Activated naive CD8-positive, alpha-beta T cell treated with anti-CD3 and anti-CD28 coated beads, Interleukin-2, amount 50 U/mL, for 24 hours (primary cell): Measurements from ENCODE around the gene ZNF180.
"Not testable (repeated sequence)": the region's sequence is repeated elsewhere in the genome, so short reads cannot be mapped to it uniquely, and the experiment has no call there.

Source experiments
- ATAC-seq: fragments of 150-1000 bp; cut with Tn5 transposase; one replicate; pipeline ENCODE4 v1.10.0; 2021
- DNase-seq: peaks from one replicate; pipeline ENCODE4 v3.0.0; 2021
- H3K27ac Mint-ChIP-seq: one replicate; pipeline ENCODE4 v1.8.0; 2021; ENCODE audit warnings: mild to moderate bottlenecking, mixed read lengths
- H3K27me3 Mint-ChIP-seq: one replicate; pipeline ENCODE4 v1.8.0; 2021; ENCODE audit warnings: mixed read lengths
- H3K36me3 Mint-ChIP-seq: one replicate; pipeline ENCODE4 v1.8.0; 2021; ENCODE audit warnings: low read depth, mixed read lengths
- H3K4me1 Mint-ChIP-seq: one replicate; pipeline ENCODE4 v1.8.0; 2021; ENCODE audit warnings: mixed read lengths
- H3K4me3 Mint-ChIP-seq: one replicate; pipeline ENCODE4 v1.8.0; 2021; ENCODE audit warnings: mild to moderate bottlenecking, moderate library complexity, mixed read lengths
- H3K9me3 Mint-ChIP-seq: one replicate; pipeline ENCODE4 v1.8.0; 2021; ENCODE audit warnings: mixed read lengths

Gene ZNF180

DNA sequence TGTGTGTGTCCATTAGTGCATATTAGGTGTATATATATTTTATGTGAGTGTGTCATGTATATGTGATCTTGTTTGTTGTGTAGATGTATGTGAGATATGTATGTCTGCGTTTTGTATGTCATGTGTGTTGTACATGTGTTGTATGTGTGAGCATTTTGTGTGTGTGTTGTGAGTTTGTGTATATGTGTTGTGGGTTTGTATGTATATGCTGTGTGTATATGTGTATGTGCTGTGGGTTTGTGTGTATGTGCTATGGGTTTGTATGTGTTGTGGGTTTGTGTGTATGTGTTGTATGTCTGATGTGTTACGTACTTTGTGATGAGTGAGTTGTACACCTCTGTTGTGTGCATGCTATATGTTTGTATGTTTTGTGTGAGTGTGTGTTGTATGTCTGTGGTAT is 21.0 kb upstream of the ZNF180 start:
- H3K4me1 Mint-ChIP-seq: no peaks in the 10 kb centered on the region
- ATAC-seq (no peak), DNase-seq (no peak)
- no peak overlapping the region for H3K27ac Mint-ChIP-seq
- H3K27me3 Mint-ChIP-seq: no peaks in the 10 kb centered on the region
- H3K9me3 Mint-ChIP-seq: peaks cover 9% of the 10 kb centered on the region
- no peaks in the 10 kb centered on the region for H3K36me3 Mint-ChIP-seq
- H3K4me3 Mint-ChIP-seq: no peak overlapping the region

DNA sequence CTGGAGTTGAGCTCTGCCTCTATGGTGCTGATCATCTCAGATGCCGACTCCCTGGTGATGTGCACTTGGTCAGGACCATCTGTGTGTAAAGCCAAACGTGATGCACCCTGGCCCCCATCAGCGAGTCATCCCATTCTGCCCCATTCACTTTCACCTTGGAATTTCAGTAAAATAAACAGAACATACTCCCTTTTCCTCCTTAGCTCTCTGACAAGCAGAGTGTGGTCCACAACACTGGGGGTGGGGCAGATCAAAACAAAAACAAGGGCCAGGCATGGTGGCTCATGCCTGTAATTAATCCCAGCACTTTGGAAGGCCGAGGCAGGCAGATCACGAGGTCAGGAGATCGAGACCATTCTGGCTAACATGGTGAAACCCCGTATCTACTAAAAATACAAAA is 16.8 kb upstream of the ZNF180 start:
- H3K36me3 Mint-ChIP-seq: peaks cover 1% of the 10 kb centered on the region
- DNase-seq (no peak), ATAC-seq (no peak)
- H3K27ac Mint-ChIP-seq: no peak overlapping the region
- peaks cover 2% of the 10 kb centered on the region for H3K27me3 Mint-ChIP-seq
- H3K4me1 Mint-ChIP-seq: no peaks in the 10 kb centered on the region
- H3K4me3 Mint-ChIP-seq: no peak overlapping the region
- peaks cover 13% of the 10 kb centered on the region for H3K9me3 Mint-ChIP-seq

DNA sequence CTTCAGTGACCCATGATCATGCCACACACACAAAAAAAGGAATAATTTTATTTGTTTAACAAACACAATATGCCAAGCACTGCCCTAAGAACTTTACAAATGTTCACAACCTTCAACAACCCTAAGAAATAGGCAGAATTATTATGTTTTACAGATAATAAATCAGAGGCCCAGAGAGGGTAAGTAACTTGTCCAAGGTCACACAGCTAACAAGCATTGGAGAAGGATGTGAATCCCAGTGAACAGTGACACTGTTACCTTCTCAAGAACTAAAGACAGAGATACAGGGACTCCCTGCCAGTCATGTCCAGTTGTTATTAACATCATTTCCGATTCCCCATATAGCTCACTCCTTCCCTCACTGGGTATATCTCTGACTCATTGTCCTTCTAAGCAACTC is 15.6 kb upstream of the ZNF180 start:
- no peak for DNase-seq
- no peak overlapping the region for H3K4me3 Mint-ChIP-seq
- no peaks in the 10 kb centered on the region for H3K4me1 Mint-ChIP-seq
- H3K36me3 Mint-ChIP-seq: peaks cover 1% of the 10 kb centered on the region
- H3K27ac Mint-ChIP-seq: no peak overlapping the region
- H3K27me3 Mint-ChIP-seq: peaks cover 5% of the 10 kb centered on the region
- no peak for ATAC-seq
- peaks cover 20% of the 10 kb centered on the region for H3K9me3 Mint-ChIP-seq

DNA sequence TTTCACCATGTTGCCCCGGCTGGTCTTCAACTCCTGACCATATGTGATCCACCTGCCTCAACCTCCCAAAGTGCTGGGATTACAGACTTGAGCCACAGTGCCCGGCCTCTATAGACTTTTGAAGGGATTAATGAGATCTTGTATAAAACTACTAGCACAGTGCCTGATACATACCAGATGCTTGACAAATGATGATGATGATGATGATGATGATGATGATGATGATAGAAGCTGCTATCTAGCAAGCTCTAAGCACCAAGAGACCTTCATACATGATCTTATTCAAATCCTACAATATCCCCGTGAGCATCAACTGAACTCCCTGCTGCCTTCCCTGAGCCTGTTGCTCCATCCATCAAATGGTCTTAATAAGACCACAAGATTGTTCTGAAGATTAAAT is 14.7 kb upstream of the ZNF180 start:
- peaks cover 5% of the 10 kb centered on the region for H3K27me3 Mint-ChIP-seq
- H3K9me3 Mint-ChIP-seq: peaks cover 27% of the 10 kb centered on the region
- no peak overlapping the region for H3K27ac Mint-ChIP-seq
- H3K4me3 Mint-ChIP-seq: no peak overlapping the region
- no peak for ATAC-seq
- H3K36me3 Mint-ChIP-seq: peaks cover 1% of the 10 kb centered on the region
- H3K4me1 Mint-ChIP-seq: no peaks in the 10 kb centered on the region
- DNase-seq: no peak

DNA sequence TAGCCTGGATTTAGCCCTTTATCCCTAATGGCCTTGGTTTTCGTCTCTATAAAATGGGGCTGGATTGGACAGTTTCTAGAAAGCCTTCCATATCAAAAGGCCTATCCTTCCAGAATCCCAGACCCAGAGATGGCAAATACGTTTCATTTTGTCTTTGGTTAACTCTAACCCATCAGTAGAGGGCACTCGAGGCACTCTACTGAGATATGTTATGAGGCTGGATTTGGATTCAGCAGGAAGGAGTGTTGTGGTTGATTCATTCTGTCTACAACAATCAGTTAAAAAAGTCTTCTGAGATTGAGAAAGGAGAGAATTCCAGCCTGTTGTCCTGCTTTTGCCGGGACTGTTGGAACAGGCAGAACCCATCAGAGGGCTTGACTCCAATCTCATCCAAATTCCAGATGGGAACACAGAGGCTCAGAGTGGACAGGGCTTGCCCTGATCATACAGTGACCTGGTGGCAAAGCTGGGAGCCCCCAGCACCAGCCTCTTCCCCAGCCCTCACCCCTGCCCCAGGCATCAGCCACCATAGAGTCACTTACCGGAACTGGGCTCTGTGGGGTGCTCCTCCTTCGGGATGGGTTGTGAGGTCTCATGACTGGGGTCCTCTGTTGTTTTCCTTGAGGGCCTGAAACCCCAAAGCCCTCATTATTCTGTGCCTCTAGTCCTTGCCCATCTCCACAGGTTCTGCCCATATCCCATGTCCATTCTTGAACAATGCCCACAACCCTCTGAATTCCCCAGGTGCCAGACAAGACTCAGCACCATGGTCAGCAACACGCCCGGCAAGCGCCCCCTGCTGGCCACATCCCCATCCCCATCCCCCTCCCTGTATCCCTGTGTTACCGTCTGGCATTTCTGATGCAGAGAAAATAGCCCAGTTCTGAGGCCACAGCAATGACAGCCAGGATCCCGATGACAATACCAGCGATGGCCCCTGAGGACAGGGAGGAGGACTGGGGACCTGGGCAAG is 12.3 kb upstream of the ZNF180 start:
- Mint-ChIP-seq H3K27me3 (peaks cover 13% of the 10 kb centered on the region), H3K9me3 (peaks cover 43% of the 10 kb centered on the region), H3K27ac (no peak overlapping the region), H3K4me3 (no peak overlapping the region), H3K36me3 (peaks cover 6% of the 10 kb centered on the region), H3K4me1 (no peaks in the 10 kb centered on the region)
- DNase-seq (peak; percentile 46), ATAC-seq (no peak)

DNA sequence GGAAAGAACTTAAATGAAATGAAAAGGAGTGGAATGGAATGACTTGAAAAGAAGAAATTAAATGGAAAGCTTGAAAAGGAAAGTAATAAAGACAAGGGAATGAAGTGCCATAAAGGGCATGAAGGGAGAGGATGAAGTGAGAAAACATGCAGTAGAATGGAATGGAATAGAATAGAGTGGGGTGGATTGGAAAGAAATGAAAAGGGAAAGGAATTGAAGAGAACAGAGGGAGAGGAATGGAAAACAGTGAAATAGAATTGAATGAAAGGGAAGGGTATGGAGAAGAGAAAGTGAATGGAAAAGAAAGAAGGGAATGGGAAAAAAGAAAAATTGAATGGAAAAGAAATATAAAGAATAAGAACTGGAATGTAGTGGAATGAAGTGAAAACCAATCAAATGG is 9.2 kb upstream of the ZNF180 start:
- H3K4me1 Mint-ChIP-seq: no peaks in the 10 kb centered on the region
- H3K36me3 Mint-ChIP-seq: peaks cover 10% of the 10 kb centered on the region
- DNase-seq (no peak), ATAC-seq (no peak)
- peaks cover 28% of the 10 kb centered on the region for H3K27me3 Mint-ChIP-seq
- H3K4me3 Mint-ChIP-seq: no peak overlapping the region
- no peak overlapping the region for H3K27ac Mint-ChIP-seq
- H3K9me3 Mint-ChIP-seq: peaks cover 46% of the 10 kb centered on the region

DNA sequence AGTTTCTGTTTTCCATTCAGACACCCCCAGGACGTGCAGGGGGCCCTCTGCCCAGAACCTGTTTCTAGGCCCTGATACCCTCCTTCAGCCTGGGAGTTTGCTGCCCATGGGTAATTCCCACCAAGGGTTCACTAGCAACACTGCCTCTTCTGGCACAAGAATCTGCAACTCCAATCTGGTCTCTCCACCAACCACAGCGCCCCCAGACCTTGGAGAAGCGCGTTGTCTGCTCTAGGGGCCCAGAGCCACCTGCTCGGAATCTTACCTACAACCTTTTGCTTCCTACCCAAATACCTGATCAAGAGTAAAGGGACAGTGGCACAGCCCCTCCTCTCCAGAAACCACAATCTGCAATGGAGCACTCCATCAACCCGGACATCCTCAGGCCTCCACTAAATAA is 763 bp downstream of the ZNF180 start:
- no peak for DNase-seq
- Mint-ChIP-seq H3K36me3 (peaks cover 64% of the 10 kb centered on the region), H3K27me3 (peaks cover 3% of the 10 kb centered on the region), H3K27ac (peak overlapping the region; percentile 89), H3K4me1 (peaks cover 32% of the 10 kb centered on the region), H3K9me3 (peaks cover 70% of the 10 kb centered on the region), H3K4me3 (peak overlapping the region; percentile 93)
- no peak for ATAC-seq

DNA sequence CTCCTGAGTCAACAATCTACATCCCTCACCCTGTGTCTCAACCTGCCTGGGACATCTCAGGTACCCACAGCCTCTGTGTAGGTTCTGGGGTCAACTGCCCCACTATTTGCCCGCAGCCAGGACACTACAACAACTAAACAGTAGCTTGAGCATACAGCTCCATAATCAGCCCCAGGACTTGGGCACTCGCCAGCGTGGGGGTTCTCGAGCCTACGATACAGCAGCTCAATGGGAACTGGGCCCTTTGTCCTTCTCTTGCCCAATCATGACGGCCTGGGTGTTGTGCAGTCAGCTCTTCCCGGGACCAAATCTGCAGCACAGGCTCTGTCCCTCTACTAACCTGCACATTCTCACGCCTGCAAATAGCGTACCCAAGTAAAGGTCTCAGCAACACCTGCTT is 1.3 kb downstream of the ZNF180 start:
- H3K36me3 Mint-ChIP-seq: peaks cover 70% of the 10 kb centered on the region
- peaks cover 32% of the 10 kb centered on the region for H3K4me1 Mint-ChIP-seq
- H3K27ac Mint-ChIP-seq: no peak overlapping the region
- peaks cover 69% of the 10 kb centered on the region for H3K9me3 Mint-ChIP-seq
- peak overlapping the region; percentile 93 for H3K4me3 Mint-ChIP-seq
- H3K27me3 Mint-ChIP-seq: peaks cover 3% of the 10 kb centered on the region
- ATAC-seq (no peak), DNase-seq (no peak)

DNA sequence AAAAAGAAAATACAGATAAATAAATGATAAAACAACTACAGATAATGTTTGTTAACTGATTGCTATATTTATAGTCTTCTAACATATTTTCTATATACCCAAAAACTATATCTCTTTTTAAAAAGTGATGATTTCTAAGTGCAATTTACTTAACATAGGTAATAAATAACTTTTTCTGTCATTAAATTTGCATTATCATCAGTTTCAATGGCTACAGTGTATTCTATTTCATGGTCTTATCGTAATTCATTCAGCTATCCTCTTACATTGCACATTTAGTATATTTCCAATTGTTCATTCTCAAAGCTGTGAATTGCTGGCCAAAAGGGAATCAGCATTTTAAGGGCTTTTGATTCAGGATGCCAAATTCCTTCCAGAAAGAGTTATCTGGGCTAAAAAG is 3.6 kb downstream of the ZNF180 start:
- no peak overlapping the region for H3K27ac Mint-ChIP-seq
- peaks cover 76% of the 10 kb centered on the region for H3K9me3 Mint-ChIP-seq
- H3K4me1 Mint-ChIP-seq: peaks cover 32% of the 10 kb centered on the region
- no peaks in the 10 kb centered on the region for H3K27me3 Mint-ChIP-seq
- peaks cover 89% of the 10 kb centered on the region for H3K36me3 Mint-ChIP-seq
- ATAC-seq (no peak), DNase-seq (no peak)
- no peak overlapping the region for H3K4me3 Mint-ChIP-seq

DNA sequence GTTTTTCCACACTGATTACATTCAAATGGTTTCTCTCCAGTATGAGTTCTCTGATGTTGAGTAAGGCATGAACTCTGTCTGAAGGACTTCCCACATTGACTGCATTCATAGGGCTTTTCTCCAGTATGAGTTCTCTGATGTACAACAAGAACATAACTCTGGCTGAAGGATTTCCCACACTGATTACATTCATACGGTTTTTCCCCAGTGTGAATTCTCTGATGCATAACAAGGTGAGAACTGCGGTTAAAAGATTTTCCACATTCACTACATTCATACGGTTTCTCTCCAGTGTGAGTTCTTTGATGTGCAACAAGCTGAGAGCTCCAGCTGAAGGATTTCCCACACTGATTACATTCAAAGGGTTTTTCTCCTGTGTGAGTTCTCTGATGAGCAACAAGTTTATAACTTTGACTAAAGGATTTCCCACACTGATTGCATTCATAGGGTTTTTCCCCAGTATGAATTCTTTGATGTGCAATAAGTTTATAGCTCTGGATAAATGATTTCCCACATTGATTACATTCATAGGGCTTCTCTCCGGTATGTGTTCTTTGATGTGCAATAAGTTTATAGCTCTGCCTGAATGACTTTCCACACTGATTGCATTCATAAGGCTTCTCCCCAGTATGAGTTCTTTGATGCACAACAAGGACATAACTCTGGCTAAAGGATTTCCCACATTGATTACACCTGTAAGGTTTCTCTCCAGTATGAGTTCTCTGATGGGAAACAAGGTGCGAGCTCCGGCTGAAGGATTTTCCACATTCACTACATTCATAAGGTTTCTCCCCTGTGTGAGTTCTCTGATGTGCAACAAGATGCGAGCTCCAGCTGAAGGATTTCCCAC is 23.5 kb downstream of the ZNF180 start:
- Mint-ChIP-seq H3K27me3 (no peaks in the 10 kb centered on the region), H3K27ac (no peak overlapping the region), H3K4me3 (no peak overlapping the region), H3K9me3 (peaks cover 80% of the 10 kb centered on the region), H3K36me3 (peaks cover 97% of the 10 kb centered on the region), H3K4me1 (no peaks in the 10 kb centered on the region)
- DNase-seq (no peak), ATAC-seq (no peak)

DNA sequence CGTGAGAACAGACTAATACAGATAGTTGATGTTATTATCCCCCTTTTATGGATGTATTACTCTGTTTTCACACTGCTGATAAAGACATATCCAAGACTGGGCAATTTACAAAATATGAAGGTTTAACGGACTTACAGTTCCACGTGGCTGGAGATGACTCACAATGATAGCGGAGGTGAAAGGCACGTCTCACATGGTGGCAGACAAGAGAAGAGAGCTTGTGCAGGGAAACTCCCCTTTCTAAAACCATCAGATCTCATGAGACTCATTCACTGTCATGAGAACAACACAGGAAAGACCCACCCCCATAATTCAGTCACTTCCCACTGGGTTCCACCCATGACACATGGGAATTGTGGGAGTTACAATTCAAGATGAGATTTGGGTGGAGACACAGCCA is 31.6 kb downstream of the ZNF180 start:
- not testable (repeated sequence) for H3K4me1 Mint-ChIP-seq, H3K27ac Mint-ChIP-seq, H3K4me3 Mint-ChIP-seq, DNase-seq, H3K27me3 Mint-ChIP-seq, ATAC-seq
- peaks cover 88% of the 10 kb centered on the region for H3K9me3 Mint-ChIP-seq
- peaks cover 51% of the 10 kb centered on the region for H3K36me3 Mint-ChIP-seq

DNA sequence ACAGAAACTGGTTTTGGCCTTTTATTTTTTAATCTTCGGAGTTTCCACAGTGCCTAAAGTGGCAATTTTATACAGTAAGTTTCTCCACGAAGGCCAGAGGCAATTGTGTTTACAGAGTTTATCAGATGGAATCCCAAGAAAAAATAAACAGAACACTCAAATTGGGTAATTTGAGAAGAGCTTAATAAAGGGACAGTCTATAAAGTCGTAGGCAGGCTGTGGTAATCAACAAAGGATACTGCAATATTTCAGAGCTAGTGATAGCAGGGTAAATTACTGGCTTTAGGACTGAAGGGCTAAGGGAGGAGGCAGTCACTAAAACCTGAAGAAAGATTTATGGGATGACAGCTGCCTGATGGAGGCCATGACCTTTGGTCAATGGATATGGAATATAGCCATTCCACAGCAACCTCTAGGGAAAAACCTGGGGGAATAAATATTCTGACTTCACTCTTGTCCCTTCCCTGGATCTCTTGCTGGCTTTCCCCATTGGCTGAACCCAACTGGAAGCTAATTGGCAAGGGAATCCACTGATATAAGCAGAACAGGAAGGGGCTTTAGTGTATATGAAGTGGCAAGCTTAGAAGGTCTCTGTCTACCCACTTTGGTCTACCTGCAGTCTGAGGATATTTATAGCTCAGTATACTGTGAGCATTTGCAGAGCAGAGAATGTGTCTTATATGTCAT is 37.6 kb downstream of the ZNF180 start:
- not testable (repeated sequence) for H3K27ac Mint-ChIP-seq, H3K4me1 Mint-ChIP-seq, H3K4me3 Mint-ChIP-seq, H3K27me3 Mint-ChIP-seq, DNase-seq, ATAC-seq
- Mint-ChIP-seq H3K36me3 (peaks cover 15% of the 10 kb centered on the region), H3K9me3 (peaks cover 68% of the 10 kb centered on the region)

DNA sequence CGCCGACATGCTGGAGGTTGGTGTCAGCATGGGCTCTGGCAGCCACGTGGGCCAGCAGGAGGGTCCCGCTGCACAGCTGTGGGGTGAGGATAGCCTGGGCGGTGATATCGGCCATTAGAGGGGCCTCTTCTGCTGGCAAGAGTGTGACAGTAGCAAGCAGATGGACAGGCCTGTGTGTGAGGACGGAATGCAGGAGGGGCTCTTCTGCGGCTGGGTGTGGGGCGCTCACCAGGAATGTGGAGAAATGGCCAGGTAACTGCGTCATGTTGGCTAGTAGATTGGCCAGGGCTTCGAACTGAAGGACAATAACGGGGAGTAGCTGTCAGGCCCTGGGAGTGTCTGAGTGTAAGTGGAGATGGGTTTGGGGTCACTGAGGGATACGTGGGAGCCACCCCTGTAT is 44.3 kb downstream of the ZNF180 start:
- peaks cover 23% of the 10 kb centered on the region for H3K36me3 Mint-ChIP-seq
- peaks cover 47% of the 10 kb centered on the region for H3K9me3 Mint-ChIP-seq
- not testable (repeated sequence) for ATAC-seq, H3K4me3 Mint-ChIP-seq, H3K27me3 Mint-ChIP-seq, H3K4me1 Mint-ChIP-seq, H3K27ac Mint-ChIP-seq, DNase-seq

DNA sequence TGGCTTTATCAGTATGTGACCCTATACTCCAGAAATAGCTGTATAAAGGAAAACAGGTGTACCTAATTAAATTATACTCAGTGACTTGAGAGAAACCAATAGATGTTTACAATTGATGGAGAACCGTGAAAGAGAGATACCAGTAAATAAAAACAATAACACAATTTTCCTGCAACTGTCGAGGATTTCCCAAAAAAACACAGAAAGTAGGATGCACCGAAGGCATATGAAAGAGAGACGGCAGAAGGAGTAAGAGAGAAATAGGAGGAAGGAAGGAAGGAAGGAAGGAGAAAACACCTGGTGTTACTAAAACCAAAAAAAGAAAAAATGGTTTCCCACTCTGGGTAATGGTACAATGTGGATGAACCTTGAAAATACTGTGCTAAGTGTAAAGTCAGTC is 45.2 kb downstream of the ZNF180 start:
- peaks cover 52% of the 10 kb centered on the region for H3K9me3 Mint-ChIP-seq

More for the DNA sequence above, 45.2 kb downstream of the ZNF180 start:
- ATAC-seq: no peak
- Mint-ChIP-seq H3K4me1 (no peaks in the 10 kb centered on the region), H3K27ac (no peak overlapping the region), H3K36me3 (peaks cover 26% of the 10 kb centered on the region), H3K4me3 (no peak overlapping the region), H3K27me3 (peaks cover 3% of the 10 kb centered on the region)
- DNase-seq: no peak
